Measurements from ENCODE around the gene DTNB.

DTNB gene

DNA sequence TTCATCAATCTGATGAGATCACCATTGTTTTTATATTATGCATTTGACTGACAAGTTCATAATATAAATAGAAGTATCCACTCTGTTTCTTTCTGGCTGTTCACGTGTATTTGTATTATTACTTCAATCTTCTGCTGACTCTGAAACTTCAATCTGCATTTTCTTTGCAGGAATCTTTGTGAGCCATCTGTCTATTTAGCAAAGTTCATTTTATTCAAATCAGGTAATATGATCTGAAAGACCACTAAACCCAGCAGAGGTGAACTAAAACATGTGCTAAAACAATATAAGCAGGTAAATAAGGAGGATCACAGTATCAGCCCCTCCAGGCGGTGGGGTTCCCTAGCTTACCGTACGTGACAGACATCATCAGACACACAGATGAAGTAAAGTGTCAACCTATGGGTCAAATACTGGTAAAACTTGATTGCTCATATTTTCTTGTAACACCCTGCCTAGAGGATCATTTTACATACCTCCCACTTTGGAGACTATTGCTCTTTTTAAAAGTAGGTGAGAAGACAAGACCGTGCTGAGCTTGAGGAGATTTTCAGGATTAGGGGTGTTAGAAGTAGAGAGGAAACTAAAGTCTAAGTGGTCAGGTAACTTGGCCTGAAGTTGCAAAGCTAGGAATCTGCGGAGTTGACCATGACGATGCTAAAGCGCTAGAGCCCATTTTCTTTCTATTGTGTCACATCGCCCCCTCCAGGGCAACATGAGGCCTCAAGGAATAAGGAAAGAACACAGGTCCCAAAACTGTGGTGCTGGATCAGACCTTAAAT, 9.0 kb downstream of the DTNB start (continued):
- no peak for TF ChIP-seq GLIS2 (tag by site-specific recombination; IDR thresholded peaks at IDR 0.05)
- TF ChIP-seq GLI2 (tag by site-specific recombination; IDR thresholded peaks at IDR 0.05; ENCODE audit: borderline replicate concordance, low read depth) = no peak
- 0 out of 2 replicates have a peak, but pooled peaks have one; percentile 44 for TF ChIP-seq TRIM28 (IDR thresholded peaks at IDR 0.05; ENCODE audit: borderline replicate concordance, low read length)
- TF ChIP-seq, protein P1, sequence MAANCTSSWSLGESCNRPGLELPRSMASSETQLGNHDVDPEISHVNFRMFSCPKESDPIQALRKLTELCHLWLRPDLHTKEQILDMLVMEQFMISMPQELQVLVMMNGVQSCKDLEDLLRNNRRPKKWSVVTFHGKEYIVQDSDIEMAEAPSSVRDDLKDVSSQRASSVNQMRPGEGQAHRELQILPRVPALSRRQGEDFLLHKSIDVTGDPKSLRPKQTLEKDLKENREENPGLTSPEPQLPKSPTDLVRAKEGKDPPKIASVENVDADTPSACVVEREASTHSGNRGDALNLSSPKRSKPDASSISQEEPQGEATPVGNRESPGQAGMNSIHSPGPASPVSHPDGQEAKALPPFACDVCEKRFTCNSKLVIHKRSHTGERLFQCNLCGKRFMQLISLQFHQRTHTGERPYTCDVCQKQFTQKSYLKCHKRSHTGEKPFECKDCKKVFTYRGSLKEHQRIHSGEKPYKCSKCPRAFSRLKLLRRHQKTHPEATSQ (tag by site-specific recombination; IDR thresholded peaks at IDR 0.05) = no peak
- peak; percentile 58; the same call in 1 of the 2 replicates for TF ChIP-seq ZNF629 (tag by site-specific recombination; IDR thresholded peaks at IDR 0.05)
- TF ChIP-seq FEZF1 (tag by site-specific recombination; IDR thresholded peaks at IDR 0.05) = peak; percentile 95
- TF ChIP-seq, protein P2, sequence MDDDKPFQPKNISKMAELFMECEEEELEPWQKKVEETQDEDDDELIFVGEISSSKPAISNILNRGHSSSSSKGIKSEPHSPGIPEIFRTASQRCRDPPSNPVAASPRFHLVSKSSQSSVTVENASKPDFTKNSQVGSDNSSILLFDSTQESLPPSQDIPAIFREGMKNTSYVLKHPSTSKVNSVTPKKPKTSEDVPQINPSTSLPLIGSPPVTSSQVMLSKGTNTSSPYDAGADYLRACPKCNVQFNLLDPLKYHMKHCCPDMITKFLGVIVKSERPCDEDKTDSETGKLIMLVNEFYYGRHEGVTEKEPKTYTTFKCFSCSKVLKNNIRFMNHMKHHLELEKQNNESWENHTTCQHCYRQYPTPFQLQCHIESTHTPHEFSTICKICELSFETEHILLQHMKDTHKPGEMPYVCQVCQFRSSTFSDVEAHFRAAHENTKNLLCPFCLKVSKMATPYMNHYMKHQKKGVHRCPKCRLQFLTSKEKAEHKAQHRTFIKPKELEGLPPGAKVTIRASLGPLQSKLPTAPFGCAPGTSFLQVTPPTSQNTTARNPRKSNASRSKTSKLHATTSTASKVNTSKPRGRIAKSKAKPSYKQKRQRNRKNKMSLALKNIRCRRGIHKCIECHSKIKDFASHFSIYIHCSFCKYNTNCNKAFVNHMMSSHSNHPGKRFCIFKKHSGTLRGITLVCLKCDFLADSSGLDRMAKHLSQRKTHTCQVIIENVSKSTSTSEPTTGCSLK (tag by site-specific recombination; IDR thresholded peaks at IDR 0.05) = no peak
- TF ChIP-seq ZNF837 (tag by site-specific recombination; IDR thresholded peaks at IDR 0.05) = no peak
- TF ChIP-seq, protein P3, sequence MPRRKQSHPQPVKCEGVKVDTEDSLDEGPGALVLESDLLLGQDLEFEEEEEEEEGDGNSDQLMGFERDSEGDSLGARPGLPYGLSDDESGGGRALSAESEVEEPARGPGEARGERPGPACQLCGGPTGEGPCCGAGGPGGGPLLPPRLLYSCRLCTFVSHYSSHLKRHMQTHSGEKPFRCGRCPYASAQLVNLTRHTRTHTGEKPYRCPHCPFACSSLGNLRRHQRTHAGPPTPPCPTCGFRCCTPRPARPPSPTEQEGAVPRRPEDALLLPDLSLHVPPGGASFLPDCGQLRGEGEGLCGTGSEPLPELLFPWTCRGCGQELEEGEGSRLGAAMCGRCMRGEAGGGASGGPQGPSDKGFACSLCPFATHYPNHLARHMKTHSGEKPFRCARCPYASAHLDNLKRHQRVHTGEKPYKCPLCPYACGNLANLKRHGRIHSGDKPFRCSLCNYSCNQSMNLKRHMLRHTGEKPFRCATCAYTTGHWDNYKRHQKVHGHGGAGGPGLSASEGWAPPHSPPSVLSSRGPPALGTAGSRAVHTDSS (tag by site-specific recombination; IDR thresholded peaks at IDR 0.05) = no peak
- TF ChIP-seq, protein P4, sequence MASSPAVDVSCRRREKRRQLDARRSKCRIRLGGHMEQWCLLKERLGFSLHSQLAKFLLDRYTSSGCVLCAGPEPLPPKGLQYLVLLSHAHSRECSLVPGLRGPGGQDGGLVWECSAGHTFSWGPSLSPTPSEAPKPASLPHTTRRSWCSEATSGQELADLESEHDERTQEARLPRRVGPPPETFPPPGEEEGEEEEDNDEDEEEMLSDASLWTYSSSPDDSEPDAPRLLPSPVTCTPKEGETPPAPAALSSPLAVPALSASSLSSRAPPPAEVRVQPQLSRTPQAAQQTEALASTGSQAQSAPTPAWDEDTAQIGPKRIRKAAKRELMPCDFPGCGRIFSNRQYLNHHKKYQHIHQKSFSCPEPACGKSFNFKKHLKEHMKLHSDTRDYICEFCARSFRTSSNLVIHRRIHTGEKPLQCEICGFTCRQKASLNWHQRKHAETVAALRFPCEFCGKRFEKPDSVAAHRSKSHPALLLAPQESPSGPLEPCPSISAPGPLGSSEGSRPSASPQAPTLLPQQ (tag by site-specific recombination; IDR thresholded peaks at IDR 0.05) = 0 out of 2 replicates have a peak, but pooled peaks have one; percentile 20

DNA sequence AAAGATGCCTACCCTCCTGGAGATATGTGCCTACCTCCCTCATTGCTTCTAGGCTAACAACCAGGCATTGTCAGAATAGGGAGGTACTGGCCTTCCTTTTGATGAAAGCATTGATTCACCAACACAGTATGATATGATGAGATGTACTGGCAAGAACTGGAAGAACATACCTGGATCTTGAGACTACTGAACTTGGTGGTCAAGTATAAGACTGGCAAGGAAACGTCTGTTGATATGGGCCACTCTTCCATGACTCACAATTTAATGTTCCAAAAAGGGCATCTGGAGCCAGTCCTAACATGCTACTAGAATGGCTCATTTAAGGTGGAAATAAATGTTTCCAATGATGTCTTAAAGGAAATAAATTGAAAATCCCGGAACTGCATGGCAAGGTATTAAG, 18.1 kb downstream of the DTNB start:
- no peak overlapping the region for H3K27ac ChIP-seq (ENCODE audit: extremely low read depth, low read depth, low read length)
- TF ChIP-seq, protein P5, sequence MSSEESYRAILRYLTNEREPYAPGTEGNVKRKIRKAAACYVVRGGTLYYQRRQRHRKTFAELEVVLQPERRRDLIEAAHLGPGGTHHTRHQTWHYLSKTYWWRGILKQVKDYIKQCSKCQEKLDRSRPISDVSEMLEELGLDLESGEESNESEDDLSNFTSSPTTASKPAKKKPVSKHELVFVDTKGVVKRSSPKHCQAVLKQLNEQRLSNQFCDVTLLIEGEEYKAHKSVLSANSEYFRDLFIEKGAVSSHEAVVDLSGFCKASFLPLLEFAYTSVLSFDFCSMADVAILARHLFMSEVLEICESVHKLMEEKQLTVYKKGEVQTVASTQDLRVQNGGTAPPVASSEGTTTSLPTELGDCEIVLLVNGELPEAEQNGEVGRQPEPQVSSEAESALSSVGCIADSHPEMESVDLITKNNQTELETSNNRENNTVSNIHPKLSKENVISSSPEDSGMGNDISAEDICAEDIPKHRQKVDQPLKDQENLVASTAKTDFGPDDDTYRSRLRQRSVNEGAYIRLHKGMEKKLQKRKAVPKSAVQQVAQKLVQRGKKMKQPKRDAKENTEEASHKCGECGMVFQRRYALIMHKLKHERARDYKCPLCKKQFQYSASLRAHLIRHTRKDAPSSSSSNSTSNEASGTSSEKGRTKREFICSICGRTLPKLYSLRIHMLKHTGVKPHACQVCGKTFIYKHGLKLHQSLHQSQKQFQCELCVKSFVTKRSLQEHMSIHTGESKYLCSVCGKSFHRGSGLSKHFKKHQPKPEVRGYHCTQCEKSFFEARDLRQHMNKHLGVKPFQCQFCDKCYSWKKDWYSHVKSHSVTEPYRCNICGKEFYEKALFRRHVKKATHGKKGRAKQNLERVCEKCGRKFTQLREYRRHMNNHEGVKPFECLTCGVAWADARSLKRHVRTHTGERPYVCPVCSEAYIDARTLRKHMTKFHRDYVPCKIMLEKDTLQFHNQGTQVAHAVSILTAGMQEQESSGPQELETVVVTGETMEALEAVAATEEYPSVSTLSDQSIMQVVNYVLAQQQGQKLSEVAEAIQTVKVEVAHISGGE (tag by site-specific recombination; conservative IDR thresholded peaks at IDR 0.05; ENCODE audit: low read depth) = no peak
- TF ChIP-seq, protein P6, sequence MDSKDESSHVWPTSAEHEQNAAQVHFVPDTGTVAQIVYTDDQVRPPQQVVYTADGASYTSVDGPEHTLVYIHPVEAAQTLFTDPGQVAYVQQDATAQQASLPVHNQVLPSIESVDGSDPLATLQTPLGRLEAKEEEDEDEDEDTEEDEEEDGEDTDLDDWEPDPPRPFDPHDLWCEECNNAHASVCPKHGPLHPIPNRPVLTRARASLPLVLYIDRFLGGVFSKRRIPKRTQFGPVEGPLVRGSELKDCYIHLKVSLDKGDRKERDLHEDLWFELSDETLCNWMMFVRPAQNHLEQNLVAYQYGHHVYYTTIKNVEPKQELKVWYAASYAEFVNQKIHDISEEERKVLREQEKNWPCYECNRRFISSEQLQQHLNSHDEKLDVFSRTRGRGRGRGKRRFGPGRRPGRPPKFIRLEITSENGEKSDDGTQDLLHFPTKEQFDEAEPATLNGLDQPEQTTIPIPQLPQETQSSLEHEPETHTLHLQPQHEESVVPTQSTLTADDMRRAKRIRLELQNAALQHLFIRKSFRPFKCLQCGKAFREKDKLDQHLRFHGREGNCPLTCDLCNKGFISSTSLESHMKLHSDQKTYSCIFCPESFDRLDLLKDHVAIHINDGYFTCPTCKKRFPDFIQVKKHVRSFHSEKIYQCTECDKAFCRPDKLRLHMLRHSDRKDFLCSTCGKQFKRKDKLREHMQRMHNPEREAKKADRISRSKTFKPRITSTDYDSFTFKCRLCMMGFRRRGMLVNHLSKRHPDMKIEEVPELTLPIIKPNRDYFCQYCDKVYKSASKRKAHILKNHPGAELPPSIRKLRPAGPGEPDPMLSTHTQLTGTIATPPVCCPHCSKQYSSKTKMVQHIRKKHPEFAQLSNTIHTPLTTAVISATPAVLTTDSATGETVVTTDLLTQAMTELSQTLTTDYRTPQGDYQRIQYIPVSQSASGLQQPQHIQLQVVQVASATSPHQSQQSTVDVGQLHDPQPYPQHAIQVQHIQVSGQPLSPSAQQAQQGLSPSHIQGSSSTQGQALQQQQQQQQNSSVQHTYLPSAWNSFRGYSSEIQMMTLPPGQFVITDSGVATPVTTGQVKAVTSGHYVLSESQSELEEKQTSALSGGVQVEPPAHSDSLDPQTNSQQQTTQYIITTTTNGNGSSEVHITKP (tag by site-specific recombination; IDR thresholded peaks at IDR 0.05) = no peak
- TF ChIP-seq ZNF548 (tag by site-specific recombination; IDR thresholded peaks at IDR 0.05) (no peak), ZNF416 (tag by site-specific recombination; IDR thresholded peaks at IDR 0.05) (no peak), ZSCAN16 (tag by site-specific recombination; IDR thresholded peaks at IDR 0.05) (no peak), SP3 (tag by site-specific recombination; IDR thresholded peaks at IDR 0.05) (no peak), GLIS1 (tag by site-specific recombination; IDR thresholded peaks at IDR 0.05) (no peak)
- peaks cover 0 to 8% of the 10 kb centered on the region in 2 experiments; a peak in 2 of 3 replicates for H3K36me3 ChIP-seq (ENCODE audit: control insufficient read depth in 2 of 2, insufficient read depth in 1 of 2, low read length in 2 of 2)
- H3K9me3 ChIP-seq (ENCODE audit: control insufficient read depth, insufficient read depth, low read depth, low read length) = no peaks in the 10 kb centered on the region
- CTCF ChIA-PET = no interaction called here
- no peaks in the 10 kb centered on the region for H3K4me1 ChIP-seq (ENCODE audit: control insufficient read depth, insufficient read depth, low read length)
- no peak overlapping the region for H3K4me3 ChIP-seq (ENCODE audit: low read depth, low read length)
- POLR2A ChIA-PET = no interaction called here
